ENCODE data around the gene VPS41. TPM values are rescaled to one million over a fixed set of nuclear protein-coding genes. Genes with fewer than 3 reads are reported as not detected.

The VPS41 gene
- total and polyA plus RNA-seq, 10 of the 15 experiments (the other 5 are each of a cell fraction or from before 2014, with no cell fraction given) = 15.3 to 63.2 (median 47.0) TPM

DNA sequence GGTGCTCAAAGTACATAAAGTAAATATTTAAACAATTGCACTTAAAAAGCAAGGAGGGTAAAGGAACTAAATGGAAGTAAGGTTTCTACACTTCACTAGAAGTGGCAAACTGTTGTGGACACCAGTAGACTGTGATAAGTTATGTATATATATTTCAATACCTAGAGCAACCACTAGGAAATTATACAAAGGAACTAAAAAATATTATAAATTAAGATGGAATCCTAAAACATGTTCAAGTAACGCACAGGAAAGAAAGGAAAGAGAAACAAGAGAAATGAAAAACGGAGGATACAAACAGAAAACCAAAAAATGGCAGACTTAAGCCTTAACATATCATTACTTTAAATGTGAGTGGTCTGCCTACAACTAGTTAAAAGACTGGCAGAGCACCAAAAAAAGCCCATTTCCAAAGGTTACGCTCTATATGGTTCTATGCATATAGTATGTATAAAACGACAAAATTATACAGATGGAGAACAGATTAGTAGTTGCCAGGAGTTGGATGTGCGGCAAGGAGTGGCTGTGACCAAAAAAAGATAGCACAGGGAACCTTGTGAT, 19.0 kb downstream of the VPS41 start:
- no peak for DNase-seq (ENCODE audit: low read depth, low spot score)
- FAIRE-seq = no peak
- Histone ChIP-seq H3K4me3 (no peak overlapping the region), H2AFZ (ENCODE audit: control insufficient read depth, low read depth, low read length) (no peak overlapping the region), H3K27ac (ENCODE audit: control insufficient read depth, insufficient read depth) (no peak overlapping the region), H3K9ac (ENCODE audit: control insufficient read depth, insufficient read depth, low read length) (no peak overlapping the region), H3K9me3 (replicated peaks; ENCODE audit: control insufficient read depth, insufficient read depth, low read length) (no peaks in the 10 kb centered on the region; the same call in 1 of the 3 replicates), H3K4me2 (ENCODE audit: control insufficient read depth, insufficient read depth) (no peak overlapping the region), H3K79me2 (ENCODE audit: control insufficient read depth, insufficient read depth, low read length) (no peaks in the 10 kb centered on the region), H3K36me3 (ENCODE audit: control insufficient read depth in 2 of 2, insufficient read depth in 2 of 2, low read length in 1 of 2) (no peaks in the 10 kb centered on the region; a peak in 1 of 4 replicates), H3K27me3 (replicated peaks in 1 of 2; ENCODE audit: control insufficient read depth in 2 of 2, insufficient read depth in 2 of 2, low read length in 1 of 2) (no peaks in the 10 kb centered on the region), H3K4me1 (ENCODE audit: control insufficient read depth, insufficient read depth, low read length) (no peaks in the 10 kb centered on the region), H4K20me1 (ENCODE audit: control insufficient read depth, insufficient read depth) (no peaks in the 10 kb centered on the region)
- ChIA-PET SMC1A (ENCODE audit: uncharacterized antibody, unreplicated experiment) (interaction anchor here (1.3 kb wide), 1 partner anchor 15 kb away, joined by 3 read pairs; no protein-coding TSS in a partner anchor), POLR2A (no interaction called here), RAD21 (ENCODE audit: unreplicated experiment) (no interaction called here), CTCF (no interaction called here)
- peak in 1 of 3 experiments; percentile 1; a peak in 1 of 6 replicates for TF ChIP-seq CTCF (IDR thresholded peaks at IDR 0.05 in 2 of 3, conservative IDR thresholded peaks at IDR 0.05 in 1 of 3; ENCODE audit: control insufficient read depth in 2 of 3, extremely low read depth in 1 of 3, insufficient read depth in 1 of 3, low read depth in 3 of 3, low read length in 3 of 3)
- TF ChIP-seq MEF2A (IDR thresholded peaks at IDR 0.05; ENCODE audit: insufficient read depth, low read depth, low read length) = no peak
- BruUV-seq (replicated peaks) = no TSS peak
- ATAC-seq = peak; percentile 47; the same call in 2 of the 3 replicates
- intact Hi-C loops (cut with micrococcal nuclease; ENCODE audit: unreplicated experiment) = no loop called here
- in situ Hi-C loops (cut with MboI) = no loop called here
- 100% methylated on average over 5 of the region's 5 CpGs for WGBS (ENCODE audit: insufficient coverage, insufficient replicate concordance, low lambda C conversion rate, missing lambda C conversion rate)

- ChIA-PET SMC1A (ENCODE audit: uncharacterized antibody, unreplicated experiment) (interaction anchor here (1.3 kb wide), 1 partner anchor 14 kb away, joined by 3 read pairs; no protein-coding TSS in a partner anchor), CTCF (interaction anchor here (0.7 kb wide), 1 partner anchor 529 kb away, joined by 4 read pairs; no protein-coding TSS in a partner anchor), RAD21 (ENCODE audit: unreplicated experiment) (no interaction called here), POLR2A (no interaction called here)
- Histone ChIP-seq H3K36me3 (ENCODE audit: control insufficient read depth in 2 of 2, insufficient read depth in 2 of 2, low read length in 1 of 2) (no peaks in the 10 kb centered on the region; a peak in 1 of 4 replicates), H3K27ac (ENCODE audit: control insufficient read depth, insufficient read depth) (no peak overlapping the region), H3K4me1 (ENCODE audit: control insufficient read depth, insufficient read depth, low read length) (no peaks in the 10 kb centered on the region), H2AFZ (ENCODE audit: control insufficient read depth, low read depth, low read length) (no peak overlapping the region), H3K9ac (ENCODE audit: control insufficient read depth, insufficient read depth, low read length) (no peak overlapping the region), H4K20me1 (ENCODE audit: control insufficient read depth, insufficient read depth) (no peaks in the 10 kb centered on the region), H3K4me2 (ENCODE audit: control insufficient read depth, insufficient read depth) (no peak overlapping the region), H3K79me2 (ENCODE audit: control insufficient read depth, insufficient read depth, low read length) (no peaks in the 10 kb centered on the region; the same call in 1 of the 2 replicates), H3K9me3 (replicated peaks; ENCODE audit: control insufficient read depth, insufficient read depth, low read length) (no peaks in the 10 kb centered on the region; the same call in 1 of the 3 replicates), H3K4me3 (no peak overlapping the region), H3K27me3 (replicated peaks in 1 of 2; ENCODE audit: control insufficient read depth in 2 of 2, insufficient read depth in 2 of 2, low read length in 1 of 2) (no peaks in the 10 kb centered on the region)
- no peak for ATAC-seq
- DNase-seq (ENCODE audit: low read depth, low spot score) = no peak
- in situ Hi-C loops (cut with MboI) = no loop called here
- WGBS (ENCODE audit: insufficient coverage, insufficient replicate concordance, low lambda C conversion rate, missing lambda C conversion rate) = 100% methylated on average over 1 of the region's 1 CpG
- BruUV-seq (replicated peaks) = no TSS peak
- FAIRE-seq = no peak
- intact Hi-C loops (cut with micrococcal nuclease; ENCODE audit: unreplicated experiment) = no loop called here
- no peak for TF ChIP-seq NFYA (IDR thresholded peaks at IDR 0.05; ENCODE audit: borderline replicate concordance, low read depth, low read length)
- TF ChIP-seq HDAC6 (IDR thresholded peaks at IDR 0.05; ENCODE audit: unreplicated experiment) = no peak
- TF ChIP-seq NFXL1 (IDR thresholded peaks at IDR 0.05; ENCODE audit: borderline replicate concordance) = no peak
These were observed 19.9 kb downstream of the VPS41 start for GRCh38 chr7:38889079-38889478.
